Mononuclear cell (primary cell): ENCODE measurements around the gene RTN1. TPM values are rescaled to one million over a fixed set of nuclear protein-coding genes. Genes with fewer than 3 reads are reported as not detected.
"Not testable (repeated sequence)": the region's sequence is repeated elsewhere in the genome, so short reads cannot be mapped to it uniquely, and the experiment has no call there.

Experiments
- H3K27me3 ChIP-seq: 2 replicates; pipeline ENCODE4 v1.6.0; 2011; ENCODE audit warnings: low read length, control low read depth; ENCODE audit not compliant: insufficient read depth
- H3K4me1 ChIP-seq: 2 replicates; pipeline ENCODE4 v1.5.1; 2011; ENCODE audit warnings: mild to moderate bottlenecking, low read length, control low read depth; ENCODE audit not compliant: insufficient read depth
- H3K4me3 ChIP-seq: 2 replicates; pipeline ENCODE4 v1.5.1; 2011; ENCODE audit warnings: mild to moderate bottlenecking, low read length, moderate library complexity
- H3K9me3 ChIP-seq: 2 replicates; pipeline ENCODE4 v1.5.1; 2011; ENCODE audit warnings: low read depth, mild to moderate bottlenecking, control low read depth, low read length
- total RNA-seq: library from RNA; depleted of rRNA; stranded (reverse); fragments of >200 nt; gene quantifications from one replicate; pipeline ENCODE4 v1.2.3, GENCODE V29; 2012

The RTN1 gene
- total RNA-seq, 1 donor: 8.0 TPM

- no peak overlapping the region for H3K4me3 ChIP-seq
- no peaks in the 10 kb centered on the region for H3K4me1 ChIP-seq
- H3K27me3 ChIP-seq: no peaks in the 10 kb centered on the region
- H3K9me3 ChIP-seq: no peaks in the 10 kb centered on the region
Measured at GRCh38 chr14:59677771-59678231, 192.8 kb downstream of the RTN1 start.

GRCh38 chr14:59675394-59675793 lies 195.2 kb downstream of the RTN1 start:
- Histone ChIP-seq H3K9me3 (no peaks in the 10 kb centered on the region), H3K27me3 (no peaks in the 10 kb centered on the region), H3K4me3 (no peak overlapping the region), H3K4me1 (no peaks in the 10 kb centered on the region)

- Histone ChIP-seq H3K4me3 (no peak overlapping the region), H3K4me1 (no peaks in the 10 kb centered on the region), H3K27me3 (no peaks in the 10 kb centered on the region), H3K9me3 (no peaks in the 10 kb centered on the region)
Measured at GRCh38 chr14:59664741-59665140, 205.8 kb downstream of the RTN1 start.

- H3K4me1 ChIP-seq: no peaks in the 10 kb centered on the region
- H3K27me3 ChIP-seq: no peaks in the 10 kb centered on the region
- H3K4me3 ChIP-seq: no peak overlapping the region
- peaks cover 5% of the 10 kb centered on the region for H3K9me3 ChIP-seq
Measured at GRCh38 chr14:59657769-59658168, 212.8 kb downstream of the RTN1 start.

GRCh38 chr14:59656473-59656872 lies 214.1 kb downstream of the RTN1 start:
- Histone ChIP-seq H3K4me3 (no peak overlapping the region), H3K4me1 (no peaks in the 10 kb centered on the region), H3K9me3 (peaks cover 10% of the 10 kb centered on the region), H3K27me3 (no peaks in the 10 kb centered on the region)

- H3K4me1 ChIP-seq, H3K27me3 ChIP-seq, H3K9me3 ChIP-seq, H3K4me3 ChIP-seq: not testable (repeated sequence)
Measured at GRCh38 chr14:59654131-59654530, 216.4 kb downstream of the RTN1 start.

GRCh38 chr14:59646832-59647231 lies 223.7 kb downstream of the RTN1 start:
- H3K27me3 ChIP-seq, H3K4me1 ChIP-seq, H3K4me3 ChIP-seq: not testable (repeated sequence)
- H3K9me3 ChIP-seq: peaks cover 45% of the 10 kb centered on the region

- no peaks in the 10 kb centered on the region for H3K27me3 ChIP-seq
- H3K4me3 ChIP-seq: no peak overlapping the region
- H3K9me3 ChIP-seq: peaks cover 17% of the 10 kb centered on the region
- H3K4me1 ChIP-seq: no peaks in the 10 kb centered on the region
Measured at GRCh38 chr14:59638885-59639284, 231.7 kb downstream of the RTN1 start.

GRCh38 chr14:59634617-59635016 lies 236.0 kb downstream of the RTN1 start:
- Histone ChIP-seq H3K9me3 (no peaks in the 10 kb centered on the region), H3K4me3 (no peak overlapping the region), H3K4me1 (peaks cover 5% of the 10 kb centered on the region), H3K27me3 (peaks cover 22% of the 10 kb centered on the region)

GRCh38 chr14:59633486-59633885 lies 237.1 kb downstream of the RTN1 start:
- H3K4me1 ChIP-seq: peaks cover 5% of the 10 kb centered on the region
- H3K27me3 ChIP-seq: peaks cover 27% of the 10 kb centered on the region
- no peaks in the 10 kb centered on the region for H3K9me3 ChIP-seq
- no peak overlapping the region for H3K4me3 ChIP-seq

- H3K27me3 ChIP-seq: peaks cover 35% of the 10 kb centered on the region
- H3K4me3 ChIP-seq: no peak overlapping the region
- H3K9me3 ChIP-seq: no peaks in the 10 kb centered on the region
- H3K4me1 ChIP-seq: peaks cover 5% of the 10 kb centered on the region
Measured at GRCh38 chr14:59632381-59632780, 238.2 kb downstream of the RTN1 start.

- peaks cover 39% of the 10 kb centered on the region for H3K27me3 ChIP-seq
- peaks cover 5% of the 10 kb centered on the region for H3K4me1 ChIP-seq
- H3K9me3 ChIP-seq: no peaks in the 10 kb centered on the region
- no peak overlapping the region for H3K4me3 ChIP-seq
Measured at GRCh38 chr14:59631237-59631636, 239.3 kb downstream of the RTN1 start.

- Histone ChIP-seq H3K4me3 (no peak overlapping the region), H3K9me3 (no peaks in the 10 kb centered on the region), H3K4me1 (peaks cover 5% of the 10 kb centered on the region), H3K27me3 (peaks cover 39% of the 10 kb centered on the region)
Measured at GRCh38 chr14:59630288-59630963, 240.2 kb downstream of the RTN1 start.

GRCh38 chr14:59629444-59630287 lies 240.9 kb downstream of the RTN1 start:
- Histone ChIP-seq H3K4me3 (no peak overlapping the region), H3K9me3 (no peaks in the 10 kb centered on the region), H3K4me1 (peaks cover 5% of the 10 kb centered on the region), H3K27me3 (peaks cover 39% of the 10 kb centered on the region)

- peaks cover 5% of the 10 kb centered on the region for H3K4me1 ChIP-seq
- H3K27me3 ChIP-seq: peaks cover 39% of the 10 kb centered on the region
- H3K4me3 ChIP-seq: no peak overlapping the region
- H3K9me3 ChIP-seq: no peaks in the 10 kb centered on the region
Measured at GRCh38 chr14:59627011-59627520, 243.5 kb downstream of the RTN1 start.
